Keratinocyte (primary cell): ENCODE data around the gene UBQLN4. TPM values are rescaled to one million over a fixed set of nuclear protein-coding genes. Genes with fewer than 3 reads are reported as not detected.
A peak's percentile ranks its signal among the peaks of the same experiment; 100 is the strongest.

Experiments used
- DNase-seq: peaks from one replicate; pipeline ENCODE4 v3.0.0-alpha.2; 2011; ENCODE audit warnings: low read depth, missing footprints, low spot score
- FAIRE-seq: peaks from 2 replicates; lab custom pipeline; 2011; peaks lifted over from hg19 to GRCh38; lab: Jason Lieb, UNC
- H2AFZ ChIP-seq: 2 replicates; pipeline ENCODE4 v1.6.0; 2012; ENCODE audit warnings: low read length, control low read depth, inconsistent platforms; ENCODE audit not compliant: control insufficient read depth
- H3K27ac ChIP-seq: 2 replicates; pipeline ENCODE4 v1.5.1; 2011; ENCODE audit warnings: low read length; ENCODE audit not compliant: control insufficient read depth, insufficient read depth
- H3K27me3 ChIP-seq: 3 replicates; pipeline ENCODE4 v1.6.0; 2011; ENCODE audit warnings: low read length; ENCODE audit not compliant: control insufficient read depth, insufficient read depth; ENCODE audit errors: extremely low read depth
- H3K36me3 ChIP-seq, 2 experiments: 2 replicates in 1 of 2; 3 replicates in 1 of 2; pipeline ENCODE4 v1.5.1; 2011; ENCODE audit warnings: low read length in 2 of 2, mild to moderate bottlenecking in 1 of 2; ENCODE audit not compliant: control insufficient read depth in 2 of 2, insufficient read depth in 2 of 2; ENCODE audit errors: extremely low read depth in 1 of 2
- H3K4me1 ChIP-seq: 3 replicates; pipeline ENCODE4 v1.5.1; 2011; ENCODE audit warnings: low read length; ENCODE audit not compliant: control insufficient read depth, insufficient read depth; ENCODE audit errors: extremely low read depth
- H3K4me2 ChIP-seq: 3 replicates; pipeline ENCODE4 v1.6.0; 2011; ENCODE audit warnings: low read depth, low read length; ENCODE audit not compliant: control insufficient read depth, insufficient read depth; ENCODE audit errors: extremely low read depth
- H3K4me3 ChIP-seq, 3 experiments: fragments of 200-600 bp in 1 of 3; sonication (generic) in 1 of 3; 2 replicates in 2 of 3; 3 replicates in 1 of 3; pipeline ENCODE4 v1.5.1; 2011 to 2016; ENCODE audit warnings: low read length in 3 of 3, mild to moderate bottlenecking in 3 of 3, control low read depth in 2 of 3, inconsistent platforms in 1 of 3, low read depth in 1 of 3, mixed read lengths in 1 of 3, mixed run types in 1 of 3, moderate library complexity in 1 of 3; ENCODE audit not compliant: control insufficient read depth in 2 of 3, insufficient read depth in 2 of 3; ENCODE audit errors: extremely low read depth in 1 of 3
- H3K79me2 ChIP-seq: 2 replicates; pipeline ENCODE4 v1.6.0; 2012; ENCODE audit warnings: low read length; ENCODE audit not compliant: control insufficient read depth, insufficient read depth
- H3K9ac ChIP-seq: 3 replicates; pipeline ENCODE4 v1.6.0; 2011; ENCODE audit warnings: low read length; ENCODE audit not compliant: control insufficient read depth, insufficient read depth; ENCODE audit errors: extremely low read depth
- H3K9me1 ChIP-seq: 3 replicates; pipeline ENCODE4 v1.6.0; 2011; ENCODE audit warnings: low read length; ENCODE audit not compliant: control insufficient read depth, insufficient read depth; ENCODE audit errors: extremely low read depth
- H3K9me3 ChIP-seq: 2 replicates; pipeline ENCODE4 v1.5.1; 2012; ENCODE audit warnings: low read depth, low read length; ENCODE audit not compliant: control insufficient read depth
- H4K20me1 ChIP-seq: 3 replicates; pipeline ENCODE4 v1.6.0; 2011; ENCODE audit warnings: low read length; ENCODE audit not compliant: control insufficient read depth, insufficient read depth; ENCODE audit errors: extremely low read depth
- CTCF ChIP-seq, 3 experiments: IDR thresholded peaks in 1 of 3; conservative IDR thresholded peaks in 1 of 3; optimal IDR thresholded peaks in 1 of 3; 2 replicates in 2 of 3; 3 replicates in 1 of 3; pipeline versions ENCODE3 to v1.5.1; 2011; ENCODE audit warnings: low read length in 3 of 3, mild to moderate bottlenecking in 3 of 3, moderate library complexity in 2 of 3, control low read depth in 1 of 3, inconsistent platforms in 1 of 3; ENCODE audit not compliant: insufficient read depth in 2 of 3; ENCODE audit errors: extremely low read depth in 1 of 3
- EZH2 ChIP-seq: IDR thresholded peaks from one replicate; pipeline ENCODE4 v1.6.1; 2012; ENCODE audit warnings: inconsistent platforms, mild to moderate bottlenecking, low read length, moderate library complexity
- dilution Hi-C: fragments of 300-500 bp; cut with MboI; formaldehyde crosslinking; loops from one replicate; pipeline ENCODE4 v1.7.0; 2020; ENCODE audit warnings: low sequenced_read_pairs; ENCODE audit not compliant: extremely low pct_ligation_motif_present
- polyA plus RNA-seq, 5 experiments: library from polyadenylated mRNA; depleted of rRNA in 3 of 5; stranded (reverse) in 3 of 5; stranded (forward) in 1 of 5; unstranded in 1 of 5; fragments of >200 nt; gene quantifications; 1 replicate in 1 of 5; 2 replicates in 3 of 5; 3 replicates in 1 of 5; pipeline versions ENCODE4 v1.2.1 to v1.2.3, GENCODE V29; 2011 to 2012; ENCODE audit warnings: missing spikeins in 2 of 5, low read depth in 1 of 5, low replicate concordance in 1 of 5

Gene UBQLN4
- polyA plus RNA-seq, 1 donor (not counting 4 experiments of a cell fraction or from before 2014, with no cell fraction given): 35.8 TPM

- no peaks in the 10 kb centered on the region for H3K79me2 ChIP-seq
Observed at GRCh38 chr1:156006666-156007376, 46.8 kb downstream of the UBQLN4 start.

GRCh38 chr1:156004843-156005584 lies 48.6 kb downstream of the UBQLN4 start:
- no peaks in the 10 kb centered on the region for H3K79me2 ChIP-seq
- H3K36me3 ChIP-seq: peaks cover 8% of the 10 kb centered on the region in 2 experiments
- dilution Hi-C loops: no loop called here
- DNase-seq: no peak
- TF ChIP-seq EZH2: no peak
- TF ChIP-seq CTCF (optimal IDR thresholded peaks at IDR 0.05 in 1 of 3, IDR thresholded peaks at IDR 0.05 in 1 of 3, conservative IDR thresholded peaks at IDR 0.05 in 1 of 3; ENCODE audit: extremely low read depth in 1 of 3, insufficient read depth in 2 of 3, low read length in 3 of 3): no peak
- peaks cover 37% of the 10 kb centered on the region for H3K4me1 ChIP-seq
- H4K20me1 ChIP-seq: no peaks in the 10 kb centered on the region
- no peak overlapping the region for H3K27ac ChIP-seq
- H3K4me3 ChIP-seq: no peak overlapping the region
- peaks cover 5% of the 10 kb centered on the region for H3K9me1 ChIP-seq
- no peaks in the 10 kb centered on the region for H3K9me3 ChIP-seq
- no peak overlapping the region for H2AFZ ChIP-seq
- H3K4me2 ChIP-seq: no peak overlapping the region
- no peak for FAIRE-seq
- no peak overlapping the region for H3K9ac ChIP-seq
- H3K27me3 ChIP-seq: no peaks in the 10 kb centered on the region

More at GRCh38 chr1:156006666-156007376, 46.8 kb downstream of the UBQLN4 start:
- no peaks in the 10 kb centered on the region for H3K9me3 ChIP-seq
- H3K36me3 ChIP-seq: peaks cover 8 to 19% of the 10 kb centered on the region in 2 experiments
- no peaks in the 10 kb centered on the region for H4K20me1 ChIP-seq
- peak; percentile 66 for FAIRE-seq
- H3K9me1 ChIP-seq: peaks cover 5% of the 10 kb centered on the region
- dilution Hi-C loops: no loop called here
- H3K27me3 ChIP-seq: no peaks in the 10 kb centered on the region
- H3K4me2 ChIP-seq: no peak overlapping the region
- no peak overlapping the region for H2AFZ ChIP-seq
- H3K4me3 ChIP-seq: no peak overlapping the region
- DNase-seq: no peak
- no peak for TF ChIP-seq EZH2
- TF ChIP-seq CTCF (optimal IDR thresholded peaks at IDR 0.05 in 1 of 3, IDR thresholded peaks at IDR 0.05 in 1 of 3, conservative IDR thresholded peaks at IDR 0.05 in 1 of 3; ENCODE audit: extremely low read depth in 1 of 3, insufficient read depth in 2 of 3, low read length in 3 of 3): no peak
- H3K27ac ChIP-seq: peak overlapping the region; percentile 20
- peaks cover 28% of the 10 kb centered on the region for H3K4me1 ChIP-seq
- no peak overlapping the region for H3K9ac ChIP-seq
